GM12891 (cell line): ENCODE measurements around the gene FAM20C.

ENCODE experiments used
- POLR2A ChIP-seq: IDR thresholded peaks from 2 replicates; pipeline ENCODE4 v1.6.1; 2011; ENCODE audit warnings: low read depth, low read length, control low read depth
- POLR2AphosphoS5 ChIP-seq: IDR thresholded peaks from 2 replicates; pipeline ENCODE4 v1.6.1; 2011; ENCODE audit warnings: low read depth, low read length, control low read depth
- POU2F2 ChIP-seq: IDR thresholded peaks from 2 replicates; pipeline ENCODE4 v1.6.1; 2011; ENCODE audit warnings: low read depth, mild to moderate bottlenecking, control low read depth, low read length, moderate library complexity

GRCh38 chr7:299628-300027 lies 107.3 kb downstream of the FAM20C start:
- TF ChIP-seq POLR2A (no peak), POLR2AphosphoS5 (no peak), POU2F2 (no peak)
